HepG2 (cell line): Measurements from ENCODE around the gene BCL2L1. TPM values are rescaled to one million over a fixed set of nuclear protein-coding genes. Genes with fewer than 3 reads are reported as not detected.

Experiments
- ATF5 ChIP-seq: sonication (generic); formaldehyde crosslinking; IDR thresholded peaks from 2 replicates; pipeline ENCODE4 v1.4.0; 2020; ENCODE audit warnings: mild to moderate bottlenecking, low read depth, missing genetic modification reagents
- HMGA1 ChIP-seq: sonication (generic); formaldehyde crosslinking; conservative IDR thresholded peaks from 2 replicates; pipeline ENCODE4 v1.4.0; 2020; ENCODE audit warnings: missing genetic modification reagents
- IRF9 ChIP-seq: sonication (generic); formaldehyde crosslinking; IDR thresholded peaks from 2 replicates; pipeline ENCODE4 v1.8.0; 2022; ENCODE audit warnings: missing genetic modification reagents, mild to moderate bottlenecking, borderline replicate concordance
- KAT2B ChIP-seq: fragments of 150-350 bp; IDR thresholded peaks from 2 replicates; pipeline ENCODE4 v1.6.1; 2014; ENCODE audit warnings: low read depth, low read length, borderline replicate concordance
- KAT7 ChIP-seq: IDR thresholded peaks from 2 replicates; pipeline ENCODE4 v1.6.1; 2018; ENCODE audit warnings: borderline replicate concordance, missing compliant biosample characterization
- MEIS2 ChIP-seq: sonication (generic); formaldehyde crosslinking; IDR thresholded peaks from 2 replicates; pipeline ENCODE4 v1.9.0; 2021; ENCODE audit warnings: mild to moderate bottlenecking, missing genetic modification reagents
- MTA1 ChIP-seq: sonication (generic); formaldehyde crosslinking; IDR thresholded peaks from 2 replicates; pipeline ENCODE4 v1.4.0; 2020; ENCODE audit warnings: missing genetic modification reagents, mild to moderate bottlenecking, borderline replicate concordance
- MYC ChIP-seq: sonication (generic); formaldehyde crosslinking; IDR thresholded peaks from 2 replicates; pipeline ENCODE4 v1.9.0; 2021; ENCODE audit warnings: missing genetic modification reagents, borderline replicate concordance
- NFIC ChIP-seq: IDR thresholded peaks from 2 replicates; pipeline ENCODE4 v1.6.1; 2012; ENCODE audit warnings: mild to moderate bottlenecking, low read length, inconsistent platforms
- NRL ChIP-seq: sonication (generic); formaldehyde crosslinking; IDR thresholded peaks from 2 replicates; pipeline ENCODE4 v1.5.0; 2020; ENCODE audit warnings: missing genetic modification reagents, mild to moderate bottlenecking, moderate library complexity, borderline replicate concordance
- RAD21 ChIP-seq: fragments of 450-650 bp; formaldehyde crosslinking; IDR thresholded peaks from 2 replicates; pipeline ENCODE4 v1.5.0; 2020; ENCODE audit warnings: mild to moderate bottlenecking
- RBM22 ChIP-seq: fragments of 200-400 bp; formaldehyde crosslinking; optimal IDR thresholded peaks from 2 replicates; pipeline ENCODE3; 2017; ENCODE audit warnings: mild to moderate bottlenecking, low read length, moderate library complexity
- SNAPC5 ChIP-seq: sonication (generic); formaldehyde crosslinking; IDR thresholded peaks from 2 replicates; pipeline ENCODE4 v1.8.1; 2023; ENCODE audit warnings: mild to moderate bottlenecking, missing genetic modification reagents, borderline replicate concordance
- SP2 ChIP-seq: sonication (generic); formaldehyde crosslinking; IDR thresholded peaks from 2 replicates; pipeline ENCODE4 v1.5.1; 2020; ENCODE audit warnings: mild to moderate bottlenecking, missing genetic modification reagents
- TSC22D2 ChIP-seq: sonication (generic); formaldehyde crosslinking; IDR thresholded peaks from 2 replicates; pipeline ENCODE4 v1.5.1; 2020; ENCODE audit warnings: missing genetic modification reagents, mild to moderate bottlenecking, borderline replicate concordance
- ZBTB14 ChIP-seq: sonication (generic); formaldehyde crosslinking; IDR thresholded peaks from 2 replicates; pipeline ENCODE4 v1.4.0; 2020; ENCODE audit warnings: missing genetic modification reagents
- ZNF362 ChIP-seq: sonication (generic); formaldehyde crosslinking; IDR thresholded peaks from 2 replicates; pipeline ENCODE4 v1.4.0; 2020; ENCODE audit warnings: missing genetic modification reagents, mild to moderate bottlenecking, borderline replicate concordance
- ZNF549 ChIP-seq: sonication (generic); formaldehyde crosslinking; IDR thresholded peaks from 2 replicates; pipeline ENCODE4 v1.5.0; 2020; ENCODE audit warnings: missing genetic modification reagents
- ZNF552 ChIP-seq: sonication (generic); formaldehyde crosslinking; IDR thresholded peaks from 2 replicates; pipeline ENCODE4 v1.9.0; 2022; ENCODE audit warnings: missing genetic modification reagents, mild to moderate bottlenecking, borderline replicate concordance
- ZNF567 ChIP-seq: sonication (generic); formaldehyde crosslinking; IDR thresholded peaks from 2 replicates; pipeline ENCODE4 v1.8.1; 2023; ENCODE audit warnings: mild to moderate bottlenecking, missing genetic modification reagents, borderline replicate concordance
- ZNF709 ChIP-seq: sonication (generic); formaldehyde crosslinking; IDR thresholded peaks from 2 replicates; pipeline ENCODE4 v1.5.0; 2020; ENCODE audit warnings: mild to moderate bottlenecking, missing genetic modification reagents
- ZNF720 ChIP-seq: sonication (generic); formaldehyde crosslinking; IDR thresholded peaks from 2 replicates; pipeline ENCODE4 v1.4.0; 2020; ENCODE audit warnings: missing genetic modification reagents
- ZNF790 ChIP-seq: sonication (generic); formaldehyde crosslinking; IDR thresholded peaks from 2 replicates; pipeline ENCODE4 v1.8.0; 2022; ENCODE audit warnings: missing genetic modification reagents, mild to moderate bottlenecking, borderline replicate concordance
- ZNF83 ChIP-seq: sonication (generic); formaldehyde crosslinking; IDR thresholded peaks from 2 replicates; pipeline ENCODE4 v1.4.0; 2020; ENCODE audit warnings: missing genetic modification reagents, mild to moderate bottlenecking, borderline replicate concordance
- ZNF878 ChIP-seq: sonication (generic); formaldehyde crosslinking; IDR thresholded peaks from 2 replicates; pipeline ENCODE4 v1.8.1; 2023; ENCODE audit warnings: mild to moderate bottlenecking, missing genetic modification reagents, moderate library complexity
- polyA plus RNA-seq, 8 experiments: library from polyadenylated mRNA; depleted of rRNA in 3 of 8; stranded (reverse) in 7 of 8; unstranded in 1 of 8; fragments of >200 nt; fragmentation: Illumina TruSeq in 4 of 8; extraction: Trizol in 4 of 8; gene quantifications; 2 replicates each; pipeline versions ENCODE4 v1.2.1 to v1.2.3, GENCODE V29; 2011 to 2016; ENCODE audit warnings: low read depth in 4 of 8, missing spikeins in 1 of 8, mixed read lengths in 1 of 8; ENCODE audit not compliant: insufficient read depth in 1 of 8
- total RNA-seq, 5 experiments: library from RNA; depleted of rRNA; stranded (reverse); fragments of >200 nt; fragmentation: Illumina TruSeq; extraction: Trizol; gene quantifications; 2 replicates each; pipeline ENCODE4 v1.2.3, GENCODE V29; 2016; ENCODE audit warnings: low read depth in 1 of 5

The BCL2L1 gene
- total and polyA plus RNA-seq, 2 of the 13 experiments (the other 11 are each of a cell fraction or from before 2014, with no cell fraction given), result 164 to 258 TPM

GRCh38 chr20:31677553-31678260 lies 45.0 kb downstream of the BCL2L1 start (continued):
- no peak for TF ChIP-seq TSC22D2 (CRISPR knock-in tag)
- TF ChIP-seq ZNF83, result no peak
- no peak for TF ChIP-seq MTA1
- TF ChIP-seq ZNF549 (CRISPR knock-in tag), result no peak
- no peak for TF ChIP-seq ZNF362
- TF ChIP-seq IRF9 (CRISPR knock-in tag), result no peak
- no peak for TF ChIP-seq ZBTB14 (CRISPR knock-in tag)
- no peak for TF ChIP-seq RAD21 (CRISPR knock-in tag)
- TF ChIP-seq ATF5 (CRISPR knock-in tag), result no peak
- no peak for TF ChIP-seq MEIS2 (CRISPR knock-in tag)
- TF ChIP-seq ZNF878, result no peak
- TF ChIP-seq KAT2B, result no peak
- TF ChIP-seq ZNF709 (CRISPR knock-in tag), result no peak
- peak; percentile 69; the same call in 1 of the 2 replicates for TF ChIP-seq ZNF567 (CRISPR knock-in tag)
- TF ChIP-seq HMGA1, result no peak
- TF ChIP-seq NRL, result no peak
- TF ChIP-seq SNAPC5 (CRISPR knock-in tag), result no peak
- TF ChIP-seq ZNF720, result no peak
- TF ChIP-seq RBM22, result peak; percentile 72
- no peak for TF ChIP-seq KAT7
- no peak for TF ChIP-seq ZNF552
- no peak for TF ChIP-seq ZNF790 (CRISPR knock-in tag)
- TF ChIP-seq MYC, result no peak
- TF ChIP-seq SP2 (CRISPR knock-in tag), result no peak
- no peak for TF ChIP-seq NFIC
